Mesenchymal stem cell (in vitro differentiated cells and primary cell): Measurements from ENCODE around the gene PYGM.

Experiments used
- DNase-seq: peaks from one replicate; pipeline ENCODE4 v3.0.0-alpha.2; 2013
- H2AFZ ChIP-seq: one replicate; pipeline ENCODE4 v1.6.1; 2013; ENCODE audit warnings: low read depth, mild to moderate bottlenecking, control low read depth, inconsistent platforms, low read length, moderate library complexity
- H2AK5ac ChIP-seq: 2 replicates; pipeline ENCODE4 v1.6.1; 2013; ENCODE audit warnings: low read length, moderate library complexity, mild to moderate bottlenecking, inconsistent platforms; ENCODE audit not compliant: severe bottlenecking
- H2BK120ac ChIP-seq: one replicate; pipeline ENCODE4 v1.6.1; 2013; ENCODE audit warnings: low read depth, mild to moderate bottlenecking, inconsistent platforms, low read length, moderate library complexity
- H2BK12ac ChIP-seq, 2 experiments: one replicate each; pipeline ENCODE4 v1.6.1; 2013; ENCODE audit warnings: inconsistent platforms in 2 of 2, low read length in 2 of 2, mild to moderate bottlenecking in 2 of 2, moderate library complexity in 2 of 2, control low read depth in 1 of 2
- H2BK15ac ChIP-seq: one replicate; pipeline ENCODE4 v1.6.1; 2013; ENCODE audit warnings: mild to moderate bottlenecking, low read depth, inconsistent platforms; ENCODE audit not compliant: poor library complexity, severe bottlenecking
- H2BK5ac ChIP-seq: 2 replicates; pipeline ENCODE4 v1.6.1; 2013; ENCODE audit warnings: low read depth, mild to moderate bottlenecking, low read length, control low read depth, inconsistent platforms; ENCODE audit not compliant: poor library complexity, severe bottlenecking
- H3K14ac ChIP-seq, 2 experiments: one replicate each; pipeline ENCODE4 v1.6.1; 2013; ENCODE audit warnings: inconsistent platforms in 2 of 2, low read length in 2 of 2, control low read depth in 1 of 2, mild to moderate bottlenecking in 1 of 2, moderate library complexity in 1 of 2
- H3K18ac ChIP-seq, 2 experiments: one replicate each; pipeline ENCODE4 v1.6.1; 2013; ENCODE audit warnings: inconsistent platforms in 2 of 2, low read length in 2 of 2, control low read depth in 1 of 2, low read depth in 1 of 2, mild to moderate bottlenecking in 1 of 2
- H3K23ac ChIP-seq, 2 experiments: one replicate each; pipeline ENCODE4 v1.6.1; 2013; ENCODE audit warnings: inconsistent platforms in 2 of 2, low read length in 2 of 2, mild to moderate bottlenecking in 2 of 2, moderate library complexity in 2 of 2, control low read depth in 1 of 2
- H3K27ac ChIP-seq: 2 replicates; pipeline ENCODE4 v1.5.1; 2013; ENCODE audit warnings: mild to moderate bottlenecking, moderate library complexity, low read length, control low read depth, inconsistent platforms; ENCODE audit not compliant: poor library complexity, severe bottlenecking
- H3K27me3 ChIP-seq, 2 experiments: 2 replicates each; pipeline versions ENCODE4 v1.6.1 to v1.7.0; 2013; ENCODE audit warnings: low read length in 2 of 2, mild to moderate bottlenecking in 2 of 2, moderate library complexity in 2 of 2, control low read depth in 1 of 2, inconsistent platforms in 1 of 2; ENCODE audit not compliant: control insufficient read depth in 1 of 2, insufficient read depth in 1 of 2
- H3K36me3 ChIP-seq, 2 experiments: 2 replicates each; pipeline versions ENCODE4 v1.6.1 to v1.7.0; 2013; ENCODE audit warnings: low read length in 2 of 2, control low read depth in 1 of 2, inconsistent platforms in 1 of 2, low read depth in 1 of 2, mild to moderate bottlenecking in 1 of 2; ENCODE audit not compliant: insufficient read depth in 2 of 2, control insufficient read depth in 1 of 2
- H3K4ac ChIP-seq, 2 experiments: one replicate each; pipeline ENCODE4 v1.6.1; 2013; ENCODE audit warnings: inconsistent platforms in 2 of 2, low read length in 2 of 2, mild to moderate bottlenecking in 2 of 2, moderate library complexity in 2 of 2, control low read depth in 1 of 2, low read depth in 1 of 2
- H3K4me1 ChIP-seq: 2 replicates; pipeline ENCODE4 v1.6.1; 2013; ENCODE audit warnings: low read depth, low read length, control low read depth; ENCODE audit not compliant: control insufficient read depth, insufficient read depth
- H3K4me2 ChIP-seq: 2 replicates; pipeline ENCODE4 v1.6.1; 2013; ENCODE audit warnings: low read length, mild to moderate bottlenecking, inconsistent platforms; ENCODE audit not compliant: poor library complexity, severe bottlenecking
- H3K4me3 ChIP-seq, 2 experiments: 2 replicates each; pipeline versions ENCODE4 v1.5.1 to v1.7.0; 2013; ENCODE audit warnings: low read length in 2 of 2, mild to moderate bottlenecking in 2 of 2, control low read depth in 1 of 2, low read depth in 1 of 2; ENCODE audit not compliant: insufficient read depth in 1 of 2
- H3K79me1 ChIP-seq: replicated peaks from 2 replicates; pipeline ENCODE4 v1.6.1; 2013; ENCODE audit warnings: mild to moderate bottlenecking, control low read depth, low read length, inconsistent platforms; ENCODE audit not compliant: poor library complexity, severe bottlenecking
- H3K9ac ChIP-seq: 2 replicates; pipeline ENCODE4 v1.7.0; 2013; ENCODE audit warnings: mild to moderate bottlenecking, low read length, moderate library complexity
- H3K9me3 ChIP-seq: 2 replicates; pipeline ENCODE4 v1.7.0; 2013; ENCODE audit warnings: mild to moderate bottlenecking, low read length; ENCODE audit not compliant: control insufficient read depth
- H4K8ac ChIP-seq: one replicate; pipeline ENCODE4 v1.6.1; 2013; ENCODE audit warnings: inconsistent platforms, mild to moderate bottlenecking, low read length, moderate library complexity
- H4K91ac ChIP-seq: one replicate; pipeline ENCODE4 v1.6.1; 2013; ENCODE audit warnings: mild to moderate bottlenecking, low read length, inconsistent platforms
- WGBS: methylation state at CpG from one replicate; pipeline ENCODE4 v1.1.7; 2013; ENCODE audit warnings: mixed read lengths; 5-methylcytosine and 5-hydroxymethylcytosine counted together

Gene PYGM

GRCh38 chr11:64765291-64765850 lies 5.6 kb upstream of the PYGM start:
- Histone ChIP-seq H3K27ac (no peak overlapping the region), H2BK120ac (no peak overlapping the region), H3K18ac (no peak overlapping the region), H4K91ac (no peak overlapping the region), H3K79me1 (peaks cover 27% of the 10 kb centered on the region), H3K4me2 (no peak overlapping the region), H3K23ac (no peak overlapping the region), H2AK5ac (no peak overlapping the region), H3K14ac (no peak overlapping the region), H3K4me1 (peaks cover 37% of the 10 kb centered on the region), H2BK5ac (no peak overlapping the region), H4K8ac (no peak overlapping the region), H3K4me3 (no peak overlapping the region), H3K9ac (no peak overlapping the region), H2AFZ (no peak overlapping the region), H3K27me3 (no peaks in the 10 kb centered on the region), H2BK12ac (no peak overlapping the region), H3K36me3 (peaks cover 76 to 81% of the 10 kb centered on the region in 2 experiments), H3K4ac (no peak overlapping the region), H3K9me3 (no peaks in the 10 kb centered on the region), H2BK15ac (no peak overlapping the region)
- 94% methylated on average over 24 of the region's 30 CpGs for WGBS
- no peak for DNase-seq

- Histone ChIP-seq H2BK5ac (no peak overlapping the region), H3K18ac (no peak overlapping the region), H2AFZ (no peak overlapping the region), H4K8ac (no peak overlapping the region), H3K9ac (no peak overlapping the region), H2BK120ac (no peak overlapping the region), H3K4me3 (no peak overlapping the region), H3K36me3 (peaks cover 70 to 80% of the 10 kb centered on the region in 2 experiments), H3K79me1 (peaks cover 22% of the 10 kb centered on the region), H3K23ac (no peak overlapping the region), H3K27me3 (no peaks in the 10 kb centered on the region), H3K27ac (no peak overlapping the region), H3K4me1 (peaks cover 43% of the 10 kb centered on the region), H4K91ac (no peak overlapping the region), H3K4ac (no peak overlapping the region), H3K4me2 (no peak overlapping the region), H2BK12ac (no peak overlapping the region), H3K9me3 (no peaks in the 10 kb centered on the region), H2AK5ac (no peak overlapping the region), H2BK15ac (no peak overlapping the region), H3K14ac (no peak overlapping the region)
- 91% methylated on average over 5 of the region's 8 CpGs for WGBS
- no peak for DNase-seq
These were observed 5.0 kb upstream of the PYGM start for GRCh38 chr11:64764753-64765152.

- H3K4me2 ChIP-seq: no peak overlapping the region
- peak overlapping the region; percentile 93 for H3K27ac ChIP-seq
- no peak overlapping the region for H4K91ac ChIP-seq
- peaks cover 15% of the 10 kb centered on the region for H3K79me1 ChIP-seq
- no peak overlapping the region for H2BK5ac ChIP-seq
- no peaks in the 10 kb centered on the region for H3K9me3 ChIP-seq
- no peak overlapping the region for H2AFZ ChIP-seq
- 80% methylated on average over 7 of the region's 11 CpGs for WGBS
- no peak overlapping the region for H3K14ac ChIP-seq
- no peak for DNase-seq
- H2BK120ac ChIP-seq: no peak overlapping the region
- no peak overlapping the region for H3K4me3 ChIP-seq
- H3K4me1 ChIP-seq: peaks cover 49% of the 10 kb centered on the region
- no peak overlapping the region for H3K4ac ChIP-seq
- H3K9ac ChIP-seq: no peak overlapping the region
- no peak overlapping the region for H4K8ac ChIP-seq
- H3K36me3 ChIP-seq: peaks cover 64 to 74% of the 10 kb centered on the region in 2 experiments
- H2AK5ac ChIP-seq: peak overlapping the region; percentile 80
- no peaks in the 10 kb centered on the region for H3K27me3 ChIP-seq
- no peak overlapping the region for H3K23ac ChIP-seq
- no peak overlapping the region for H2BK12ac ChIP-seq
- no peak overlapping the region for H3K18ac ChIP-seq
- H2BK15ac ChIP-seq: no peak overlapping the region
These were observed 4.4 kb upstream of the PYGM start for GRCh38 chr11:64764040-64764611.

GRCh38 chr11:64763526-64764039 lies 3.8 kb upstream of the PYGM start:
- no peak overlapping the region for H2AFZ ChIP-seq
- DNase-seq: no peak
- H4K91ac ChIP-seq: no peak overlapping the region
- no peak overlapping the region for H3K4ac ChIP-seq
- H3K9me3 ChIP-seq: no peaks in the 10 kb centered on the region
- peaks cover 58 to 69% of the 10 kb centered on the region in 2 experiments for H3K36me3 ChIP-seq
- H3K4me3 ChIP-seq: no peak overlapping the region
- peak overlapping the region in 1 of 2 experiments; percentile 26 for H3K14ac ChIP-seq
- H2AK5ac ChIP-seq: peak overlapping the region; percentile 80
- no peak overlapping the region for H2BK5ac ChIP-seq
- H3K4me2 ChIP-seq: peak overlapping the region; percentile 29
- peaks cover 55% of the 10 kb centered on the region for H3K4me1 ChIP-seq
- no peak overlapping the region for H3K23ac ChIP-seq
- H2BK120ac ChIP-seq: no peak overlapping the region
- H3K79me1 ChIP-seq: peaks cover 12% of the 10 kb centered on the region
- H3K27ac ChIP-seq: peak overlapping the region; percentile 93
- H2BK12ac ChIP-seq: no peak overlapping the region
- no peak overlapping the region for H4K8ac ChIP-seq
- no peaks in the 10 kb centered on the region for H3K27me3 ChIP-seq
- H2BK15ac ChIP-seq: no peak overlapping the region
- 81% methylated on average over 6 of the region's 6 CpGs for WGBS
- H3K9ac ChIP-seq: peak overlapping the region; percentile 19
- H3K18ac ChIP-seq: peak overlapping the region in 1 of 2 experiments; percentile 42
